SK-N-SH treated with all-trans-retinoic acid at 6 μM for 48 hours (cell line): Measurements from ENCODE around the gene CCDC39.

Source experiments
- BACH2 ChIP-seq: fragments of 250-450 bp; sonication (Bioruptor Pico); IDR thresholded peaks from 2 replicates; pipeline ENCODE4 v1.9.0; 2021; ENCODE audit warnings: mild to moderate bottlenecking, borderline replicate concordance
- PATZ1 ChIP-seq: fragments of 250-450 bp; sonication (Bioruptor Pico); IDR thresholded peaks from 2 replicates; pipeline ENCODE4 v1.8.0; 2020; ENCODE audit warnings: mild to moderate bottlenecking, moderate library complexity, borderline replicate concordance
- PPARA ChIP-seq: fragments of 250-450 bp; sonication (Bioruptor Pico); IDR thresholded peaks from 2 replicates; pipeline ENCODE4 v1.5.0; 2020; ENCODE audit warnings: mild to moderate bottlenecking, borderline replicate concordance
- RARB ChIP-seq: fragments of 250-450 bp; sonication (Bioruptor Pico); IDR thresholded peaks from 2 replicates; pipeline ENCODE4 v1.8.0; 2021; ENCODE audit warnings: mild to moderate bottlenecking, moderate library complexity
- SNAI2 ChIP-seq: fragments of 250-450 bp; sonication (Bioruptor Pico); IDR thresholded peaks from 2 replicates; pipeline ENCODE4 v1.5.0; 2020; ENCODE audit warnings: mild to moderate bottlenecking, moderate library complexity
- ZC3H10 ChIP-seq: fragments of 250-450 bp; sonication (Bioruptor Pico); IDR thresholded peaks from 2 replicates; pipeline ENCODE4 v1.5.1; 2021; ENCODE audit warnings: mild to moderate bottlenecking, moderate library complexity
- ZFP30 ChIP-seq: fragments of 450-650 bp; formaldehyde crosslinking; IDR thresholded peaks from 2 replicates; pipeline ENCODE4 v1.5.0; 2022; ENCODE audit warnings: mild to moderate bottlenecking, moderate library complexity
- TF ChIP-seq, protein P1 (sequence below): fragments of 250-450 bp; sonication (Bioruptor Pico); IDR thresholded peaks from 2 replicates; pipeline ENCODE4 v1.5.1; 2020; ENCODE audit warnings: low read depth, mild to moderate bottlenecking, moderate library complexity

GRCh38 chr3:180678231-180678630, 1.1 kb downstream of the CCDC39 start:
- no peak for TF ChIP-seq ZC3H10 (CRISPR knock-in tag)
- no peak for TF ChIP-seq PPARA (CRISPR knock-in tag)
- no peak for TF ChIP-seq RARB (CRISPR knock-in tag)
- TF ChIP-seq, protein P1, sequence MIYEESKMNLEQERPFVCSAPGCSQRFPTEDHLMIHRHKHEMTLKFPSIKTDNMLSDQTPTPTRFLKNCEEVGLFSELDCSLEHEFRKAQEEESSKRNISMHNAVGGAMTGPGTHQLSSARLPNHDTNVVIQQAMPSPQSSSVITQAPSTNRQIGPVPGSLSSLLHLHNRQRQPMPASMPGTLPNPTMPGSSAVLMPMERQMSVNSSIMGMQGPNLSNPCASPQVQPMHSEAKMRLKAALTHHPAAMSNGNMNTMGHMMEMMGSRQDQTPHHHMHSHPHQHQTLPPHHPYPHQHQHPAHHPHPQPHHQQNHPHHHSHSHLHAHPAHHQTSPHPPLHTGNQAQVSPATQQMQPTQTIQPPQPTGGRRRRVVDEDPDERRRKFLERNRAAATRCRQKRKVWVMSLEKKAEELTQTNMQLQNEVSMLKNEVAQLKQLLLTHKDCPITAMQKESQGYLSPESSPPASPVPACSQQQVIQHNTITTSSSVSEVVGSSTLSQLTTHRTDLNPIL (CRISPR knock-in tag) = no peak
- no peak for TF ChIP-seq SNAI2
- TF ChIP-seq PATZ1 (CRISPR knock-in tag) = no peak
- TF ChIP-seq BACH2 (CRISPR knock-in tag) = no peak
- no peak for TF ChIP-seq ZFP30 (CRISPR knock-in tag)
